NCI-H1417 (cell line): Measurements from ENCODE around the gene LBHD1.

Source experiments
- DNase-seq, 3 experiments: peaks; one replicate each; lab custom pipeline; 2025; lab: John Stamatoyannopoulos, UW

LBHD1 gene

GRCh38 chr11:62615521-62615920 lies 56.5 kb downstream of the LBHD1 start:
- DNase-seq = no peak

- no peak for DNase-seq
These were observed 57.8 kb downstream of the LBHD1 start for GRCh38 chr11:62614275-62614674.

- DNase-seq = no peak
These were observed 58.7 kb downstream of the LBHD1 start for GRCh38 chr11:62613291-62613778.
